Measurements from ENCODE around the gene AGFG1.

- TF ChIP-seq POLR2A (IDR thresholded peaks at IDR 0.05; ENCODE audit: low read length) (no peak), GATA1 (IDR thresholded peaks at IDR 0.05; ENCODE audit: low read depth, low read length) (no peak)
Observed at GRCh38 chr2:227579791-227580190, 107.8 kb downstream of the AGFG1 start.
